Testis (tissue), 2 donors: ENCODE measurements around the gene TCF7L2.

ENCODE experiments used
- POLR2A ChIP-seq: fragments of 450-650 bp; IDR thresholded peaks from one replicate; pipeline ENCODE4 v1.6.1; 2017; ENCODE audit warnings: antibody characterized with exemption, mild to moderate bottlenecking, moderate library complexity
- TF ChIP-seq, protein P1 (sequence below), 3 experiments: fragments of 450-650 bp in 2 of 3; fragments of 200-600 bp in 1 of 3; sonication (generic) in 1 of 3; IDR thresholded peaks; one replicate each; pipeline ENCODE4 v1.5.1; 2016 to 2019; ENCODE audit warnings: antibody characterized with exemption in 3 of 3, mild to moderate bottlenecking in 2 of 3, moderate library complexity in 1 of 3

DNA sequence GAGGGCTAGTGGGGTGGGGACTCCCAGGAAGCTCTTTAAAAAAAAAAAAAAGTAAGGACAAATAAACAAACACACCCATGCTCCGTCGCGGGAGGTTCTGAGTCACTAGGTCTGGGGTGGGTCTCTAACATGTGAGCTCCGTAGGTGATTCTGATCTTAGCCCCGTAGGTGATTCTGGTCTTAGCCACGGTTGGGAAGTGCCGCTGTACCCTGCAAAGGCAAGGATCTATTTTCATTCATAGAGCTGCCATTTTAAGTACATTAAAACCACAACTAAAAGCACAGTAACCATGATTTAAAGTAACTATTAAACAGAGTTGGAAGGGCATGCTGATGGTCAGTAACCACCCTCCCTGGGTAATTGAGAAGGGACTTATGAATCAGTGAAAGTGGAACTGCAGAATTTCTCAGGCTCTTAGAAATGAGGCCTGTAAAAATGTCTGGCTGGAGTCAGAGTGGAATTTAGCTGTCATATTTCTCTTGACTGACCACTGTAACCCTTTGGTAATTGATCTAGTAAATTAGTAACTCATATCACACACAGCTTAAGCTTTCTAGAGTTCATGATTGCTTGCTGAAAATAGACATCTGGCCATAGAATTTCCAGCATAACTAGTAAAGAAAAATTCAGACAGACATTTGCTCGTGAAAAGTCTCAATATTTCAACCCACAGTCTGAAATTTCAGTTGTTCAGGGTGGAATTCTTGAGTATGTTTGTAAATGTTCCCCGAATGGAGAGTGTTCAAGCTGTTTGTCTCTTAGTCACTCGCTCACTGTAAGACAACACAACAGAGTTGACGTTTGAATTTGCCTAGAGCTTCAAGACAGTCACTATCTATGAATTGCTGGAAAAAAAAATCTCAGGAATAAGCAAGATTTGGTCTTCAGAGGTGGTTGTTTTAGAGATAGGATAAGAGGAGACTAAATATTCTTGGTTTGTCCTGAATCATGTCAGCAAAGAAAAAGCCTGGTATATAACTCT, 34.2 kb upstream of the TCF7L2 start:
- TF ChIP-seq, protein P1, sequence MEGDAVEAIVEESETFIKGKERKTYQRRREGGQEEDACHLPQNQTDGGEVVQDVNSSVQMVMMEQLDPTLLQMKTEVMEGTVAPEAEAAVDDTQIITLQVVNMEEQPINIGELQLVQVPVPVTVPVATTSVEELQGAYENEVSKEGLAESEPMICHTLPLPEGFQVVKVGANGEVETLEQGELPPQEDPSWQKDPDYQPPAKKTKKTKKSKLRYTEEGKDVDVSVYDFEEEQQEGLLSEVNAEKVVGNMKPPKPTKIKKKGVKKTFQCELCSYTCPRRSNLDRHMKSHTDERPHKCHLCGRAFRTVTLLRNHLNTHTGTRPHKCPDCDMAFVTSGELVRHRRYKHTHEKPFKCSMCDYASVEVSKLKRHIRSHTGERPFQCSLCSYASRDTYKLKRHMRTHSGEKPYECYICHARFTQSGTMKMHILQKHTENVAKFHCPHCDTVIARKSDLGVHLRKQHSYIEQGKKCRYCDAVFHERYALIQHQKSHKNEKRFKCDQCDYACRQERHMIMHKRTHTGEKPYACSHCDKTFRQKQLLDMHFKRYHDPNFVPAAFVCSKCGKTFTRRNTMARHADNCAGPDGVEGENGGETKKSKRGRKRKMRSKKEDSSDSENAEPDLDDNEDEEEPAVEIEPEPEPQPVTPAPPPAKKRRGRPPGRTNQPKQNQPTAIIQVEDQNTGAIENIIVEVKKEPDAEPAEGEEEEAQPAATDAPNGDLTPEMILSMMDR (IDR thresholded peaks at IDR 0.05), result no peak
- no peak for TF ChIP-seq POLR2A
